Stimulated activated CD4-positive, alpha-beta T cell treated with anti-CD3 and anti-CD28 coated beads, Interleukin-1b, Interleukin-23, amount 100 ng/mL, for 1 hour (primary cell): ENCODE measurements around the gene SYNGAP1.
A peak's percentile ranks its signal among the peaks of the same experiment; 100 is the strongest.

Experiments used
- DNase-seq, 2 donors: peaks; one replicate each; pipeline ENCODE4 v3.0.0-alpha.2; 2020; ENCODE audit warnings: low read depth in 2 of 2

SYNGAP1 gene

GRCh38 chr6:33421344-33421643, 1.4 kb downstream of the SYNGAP1 start:
- no peak for DNase-seq

GRCh38 chr6:33423777-33424176, 3.9 kb downstream of the SYNGAP1 start:
- no peak for DNase-seq

DNA sequence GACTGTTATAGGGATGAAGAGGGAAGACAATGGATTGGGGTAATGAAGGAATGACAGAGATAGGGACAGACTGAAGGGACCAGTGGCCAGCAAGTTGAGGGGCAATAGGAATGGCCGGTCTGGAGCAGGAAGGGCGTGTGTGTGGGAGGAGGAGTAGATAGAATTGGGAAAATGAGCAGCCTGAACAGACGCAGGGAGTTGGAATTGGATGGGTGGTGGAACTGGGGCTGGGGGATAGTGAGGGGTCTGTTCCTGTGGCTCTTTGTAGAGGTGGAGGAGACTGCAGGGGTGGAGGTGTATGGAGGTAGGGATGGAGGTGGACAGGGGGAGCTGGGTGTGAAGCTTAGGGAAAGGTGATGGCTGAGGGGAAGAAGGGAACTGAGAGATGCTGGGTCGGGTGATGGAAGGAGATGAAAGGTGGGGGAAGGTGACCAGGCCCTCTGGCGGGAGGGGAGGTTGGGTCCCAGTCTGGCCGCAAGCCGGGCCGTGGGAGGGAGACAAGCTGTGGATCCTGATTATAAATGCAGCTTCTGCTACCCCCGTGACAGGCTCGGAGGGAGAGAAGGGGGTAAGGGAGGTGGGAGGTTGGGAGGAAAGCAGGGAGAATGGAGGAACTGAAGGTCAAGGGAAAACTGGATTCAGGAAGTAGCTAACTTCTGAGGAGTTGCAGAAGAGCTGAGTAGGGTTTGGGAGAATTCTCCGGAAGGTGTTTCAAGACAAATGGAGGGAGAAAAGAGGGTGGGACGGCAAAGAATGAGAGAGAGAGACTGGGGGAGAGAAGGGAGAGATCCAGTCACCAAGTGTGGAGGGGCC, 5.2 kb downstream of the SYNGAP1 start:
- no peak for DNase-seq

- DNase-seq = peak; percentile 57 to 64
Observed at GRCh38 chr6:33425668-33426577, 6.1 kb downstream of the SYNGAP1 start.

GRCh38 chr6:33426590-33427511, 7.0 kb downstream of the SYNGAP1 start:
- no peak for DNase-seq

DNA sequence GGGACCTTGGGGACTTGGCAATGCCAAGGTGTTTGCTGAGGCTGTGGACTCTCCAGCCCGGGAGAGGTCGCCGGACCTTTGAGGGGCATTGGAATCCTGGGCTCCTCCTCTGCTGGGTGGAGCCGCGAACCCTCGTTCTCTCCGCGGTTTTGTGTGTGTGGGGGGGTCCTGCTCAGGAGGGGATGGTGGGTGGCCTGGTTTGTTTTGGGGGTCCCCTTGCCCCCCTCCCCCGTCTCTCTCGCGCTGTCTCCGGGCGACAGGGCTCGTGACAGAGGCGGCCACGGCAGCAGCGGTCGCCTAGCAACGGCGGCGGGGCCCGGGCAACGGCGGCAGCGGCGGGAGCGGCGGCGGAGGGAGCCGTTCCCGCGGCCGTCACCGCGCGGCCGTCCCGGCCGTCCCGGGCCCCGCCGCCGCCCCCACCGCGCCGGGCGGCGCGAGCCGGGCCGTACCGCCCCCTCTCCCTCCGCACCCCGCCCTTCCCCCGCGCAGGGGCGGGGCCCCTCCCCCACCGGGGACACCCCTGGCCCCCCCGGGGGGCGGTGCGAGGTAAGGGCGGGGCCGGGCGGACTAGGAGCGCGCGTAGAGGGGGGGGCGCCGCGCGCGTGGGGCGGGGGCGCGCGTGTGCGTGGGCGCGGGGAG, 7.8 kb downstream of the SYNGAP1 start:
- no peak for DNase-seq

GRCh38 chr6:33428224-33428965, 8.5 kb downstream of the SYNGAP1 start:
- no peak for DNase-seq

- DNase-seq = no peak
Observed at GRCh38 chr6:33428966-33429749, 9.3 kb downstream of the SYNGAP1 start.

- no peak for DNase-seq
Observed at GRCh38 chr6:33429750-33430052, 9.8 kb downstream of the SYNGAP1 start.

DNA sequence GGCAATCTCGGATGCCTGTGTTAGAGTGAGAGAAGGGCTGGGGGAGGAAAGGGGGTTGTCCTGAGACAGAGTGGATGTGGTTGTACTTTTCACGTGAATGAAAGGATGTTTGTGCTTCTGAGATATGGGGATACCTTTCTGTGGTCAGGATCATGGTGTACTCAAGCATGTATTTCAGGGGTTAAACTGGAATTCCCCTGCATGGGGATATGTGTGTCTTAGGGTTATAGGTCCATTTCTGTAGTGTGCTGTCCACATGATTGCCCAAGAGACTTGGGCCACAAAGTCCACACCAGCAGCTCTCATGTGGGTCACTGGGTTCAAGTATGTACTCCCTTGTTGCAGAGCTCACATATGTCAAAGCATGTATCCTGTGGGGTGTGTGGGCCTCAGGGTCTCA, 10.5 kb downstream of the SYNGAP1 start:
- no peak for DNase-seq

- DNase-seq = peak; percentile 55 to 58
Observed at GRCh38 chr6:33430991-33431879, 11.4 kb downstream of the SYNGAP1 start.

DNA sequence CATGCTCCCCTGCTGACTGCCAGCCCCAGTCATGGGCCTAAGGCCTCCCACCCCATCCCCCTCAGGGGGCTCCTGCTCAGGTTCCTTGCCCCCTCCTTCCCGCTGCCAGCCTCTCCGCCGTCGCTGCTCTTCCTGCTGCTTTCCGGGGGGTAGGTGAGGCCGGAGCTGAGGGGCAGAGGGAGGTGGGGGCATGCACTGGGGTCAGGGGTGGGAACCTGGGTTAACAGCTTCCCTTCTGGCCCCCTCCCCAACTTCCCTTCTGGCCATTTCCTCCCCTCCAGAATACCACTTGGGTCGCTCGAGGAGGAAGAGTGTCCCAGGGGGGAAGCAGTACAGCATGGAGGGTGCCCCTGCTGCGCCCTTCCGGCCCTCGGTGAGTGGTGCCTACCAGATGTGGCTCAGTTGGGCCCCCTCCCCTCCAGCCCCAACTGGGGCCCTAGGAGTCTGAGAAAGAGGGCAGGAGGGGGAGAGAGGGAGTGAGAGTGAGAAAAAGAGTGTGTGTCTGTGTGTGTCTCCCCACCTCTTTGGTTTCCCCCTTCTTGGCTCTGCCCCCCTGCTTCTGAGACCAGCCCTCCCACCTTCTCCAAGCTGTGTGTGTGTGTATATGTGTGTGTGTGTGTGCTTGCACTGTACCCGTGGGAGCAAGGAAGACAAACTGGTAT, 12.1 kb downstream of the SYNGAP1 start:
- DNase-seq = no peak

GRCh38 chr6:33432546-33432945, 12.7 kb downstream of the SYNGAP1 start:
- DNase-seq = no peak

DNA sequence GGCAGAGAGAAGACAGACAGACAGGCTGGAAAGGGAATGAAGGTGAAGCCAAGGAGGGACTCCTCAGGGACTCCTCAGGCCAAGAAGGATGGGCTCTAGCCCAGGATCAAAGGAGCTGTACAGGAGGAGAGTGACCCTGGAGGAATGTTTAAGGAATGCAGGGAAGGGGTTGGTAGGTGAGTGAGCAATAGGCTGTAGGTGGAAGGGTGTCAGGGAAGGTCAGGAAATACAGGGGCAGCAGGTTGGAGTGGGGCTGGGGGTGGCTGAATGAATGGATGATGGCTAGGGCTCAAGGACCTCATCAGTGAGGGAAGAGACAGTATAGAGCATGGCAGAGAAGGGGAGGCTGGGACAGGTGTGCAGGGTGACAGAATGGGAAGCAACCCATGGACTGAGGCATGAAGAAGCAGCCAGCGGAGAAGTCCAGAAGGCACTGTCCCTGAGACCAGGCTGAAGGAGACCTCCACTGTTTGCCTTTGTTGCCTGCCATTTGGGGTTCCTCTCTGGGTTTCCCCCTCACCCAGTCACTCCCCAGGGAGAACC, 13.2 kb downstream of the SYNGAP1 start:
- DNase-seq = no peak

- DNase-seq = no peak
Observed at GRCh38 chr6:33433544-33434191, 13.8 kb downstream of the SYNGAP1 start.

- no peak for DNase-seq
Observed at GRCh38 chr6:33434961-33435360, 15.1 kb downstream of the SYNGAP1 start.

- DNase-seq = no peak
Observed at GRCh38 chr6:33437666-33438065, 17.8 kb downstream of the SYNGAP1 start.
